A673 (cell line): Measurements from ENCODE around the gene PRDM16.

Experiments
- EZH2 ChIP-seq: fragments of 200-600 bp; sonication (generic); IDR thresholded peaks from 2 replicates; pipeline ENCODE4 v1.6.1; 2017; ENCODE audit warnings: borderline replicate concordance, low read depth, mild to moderate bottlenecking, mixed read lengths, antibody characterized with exemption, low read length; ENCODE audit not compliant: poor library complexity, severe bottlenecking
- TF ChIP-seq, protein P1 (sequence below): fragments of 300-800, 200-600 bp; sonication (generic); conservative IDR thresholded peaks from 2 replicates; pipeline ENCODE4 v1.5.1; 2017; ENCODE audit warnings: low read depth, mild to moderate bottlenecking, antibody characterized with exemption, low read length, moderate library complexity, mixed read lengths

DNA sequence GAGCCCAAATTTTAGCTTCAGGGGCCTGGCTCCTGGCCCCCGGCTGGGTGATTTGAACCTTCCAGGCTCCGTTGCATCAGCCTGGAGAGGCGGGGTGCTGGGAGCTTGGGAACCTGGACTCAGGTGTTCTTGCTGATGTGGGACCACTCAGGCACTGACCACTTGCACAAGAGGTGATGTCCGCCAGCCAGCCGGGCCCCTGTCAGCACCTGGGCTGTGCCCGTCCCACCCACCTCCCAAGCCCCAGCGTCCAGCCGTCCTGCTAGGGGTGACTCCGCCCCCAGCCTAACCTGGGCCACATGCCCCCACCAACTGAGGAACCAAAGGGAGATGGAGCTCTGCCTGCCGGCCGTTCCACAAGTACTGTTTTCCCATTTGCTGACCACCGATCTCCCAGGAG lies 338.0 kb downstream of the PRDM16 start:
- TF ChIP-seq, protein P1, sequence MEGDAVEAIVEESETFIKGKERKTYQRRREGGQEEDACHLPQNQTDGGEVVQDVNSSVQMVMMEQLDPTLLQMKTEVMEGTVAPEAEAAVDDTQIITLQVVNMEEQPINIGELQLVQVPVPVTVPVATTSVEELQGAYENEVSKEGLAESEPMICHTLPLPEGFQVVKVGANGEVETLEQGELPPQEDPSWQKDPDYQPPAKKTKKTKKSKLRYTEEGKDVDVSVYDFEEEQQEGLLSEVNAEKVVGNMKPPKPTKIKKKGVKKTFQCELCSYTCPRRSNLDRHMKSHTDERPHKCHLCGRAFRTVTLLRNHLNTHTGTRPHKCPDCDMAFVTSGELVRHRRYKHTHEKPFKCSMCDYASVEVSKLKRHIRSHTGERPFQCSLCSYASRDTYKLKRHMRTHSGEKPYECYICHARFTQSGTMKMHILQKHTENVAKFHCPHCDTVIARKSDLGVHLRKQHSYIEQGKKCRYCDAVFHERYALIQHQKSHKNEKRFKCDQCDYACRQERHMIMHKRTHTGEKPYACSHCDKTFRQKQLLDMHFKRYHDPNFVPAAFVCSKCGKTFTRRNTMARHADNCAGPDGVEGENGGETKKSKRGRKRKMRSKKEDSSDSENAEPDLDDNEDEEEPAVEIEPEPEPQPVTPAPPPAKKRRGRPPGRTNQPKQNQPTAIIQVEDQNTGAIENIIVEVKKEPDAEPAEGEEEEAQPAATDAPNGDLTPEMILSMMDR: no peak
- TF ChIP-seq EZH2: no peak
